ENCODE results near the gene NNAT. TPM values are rescaled to one million over a fixed set of nuclear protein-coding genes. Genes with fewer than 3 reads are reported as not detected.

Gene NNAT
- total RNA-seq, 1 donor from 2014 or later = 0.28 TPM

- ATAC-seq = no peak
Measured at GRCh38 chr20:37503256-37503927, 17.7 kb upstream of the NNAT start.

GRCh38 chr20:37504404-37505096 is 16.5 kb upstream of the NNAT start:
- no peak for ATAC-seq

GRCh38 chr20:37505263-37506151 is 15.5 kb upstream of the NNAT start:
- peak; percentile 29 for ATAC-seq

- ATAC-seq = peak; percentile 5
Measured at GRCh38 chr20:37506152-37506725, 14.8 kb upstream of the NNAT start.

GRCh38 chr20:37510226-37510625 is 10.8 kb upstream of the NNAT start:
- ATAC-seq = no peak

GRCh38 chr20:37511610-37512275 is 9.3 kb upstream of the NNAT start:
- peak; percentile 20 for ATAC-seq

- no peak for ATAC-seq
Measured at GRCh38 chr20:37513779-37514359, 7.2 kb upstream of the NNAT start.

- ATAC-seq = no peak
Measured at GRCh38 chr20:37515876-37516275, 5.2 kb upstream of the NNAT start.

GRCh38 chr20:37516811-37517750 is 4.0 kb upstream of the NNAT start:
- ATAC-seq = no peak

- no peak for ATAC-seq
Measured at GRCh38 chr20:37518059-37518458, 3.0 kb upstream of the NNAT start.

GRCh38 chr20:37518606-37519507 is 2.2 kb upstream of the NNAT start:
- ATAC-seq = no peak

- peak; percentile 3 for ATAC-seq
Measured at GRCh38 chr20:37519508-37520418, 1.3 kb upstream of the NNAT start.

- ATAC-seq = no peak
Measured at GRCh38 chr20:37520419-37520955, 563 bp upstream of the NNAT start.

- peak; percentile 39 for ATAC-seq
Measured at GRCh38 chr20:37522260-37523011, 1.4 kb downstream of the NNAT start.

GRCh38 chr20:37523012-37523391 is 2.0 kb downstream of the NNAT start:
- ATAC-seq = no peak

- ATAC-seq = no peak
Measured at GRCh38 chr20:37523911-37524700, 3.1 kb downstream of the NNAT start.
